Epithelial cell of esophagus (primary cell): ENCODE results near the gene DKK3.
A peak's percentile ranks its signal among the peaks of the same experiment; 100 is the strongest.

ENCODE experiments used
- DNase-seq: peaks from one replicate; pipeline ENCODE4 v3.0.0; 2010; ENCODE audit warnings: low read depth
- H3K4me3 ChIP-seq: 2 replicates; pipeline ENCODE4 v1.5.1; 2011; ENCODE audit warnings: mild to moderate bottlenecking, low read length, control low read depth
- TF ChIP-seq, protein P1 (sequence below): IDR thresholded peaks from 2 replicates; pipeline ENCODE4 v1.5.1; 2011; ENCODE audit warnings: low read depth, mild to moderate bottlenecking, low read length, control low read depth, inconsistent platforms; ENCODE audit not compliant: insufficient read depth; ENCODE audit errors: missing control alignments

The DKK3 gene

DNA sequence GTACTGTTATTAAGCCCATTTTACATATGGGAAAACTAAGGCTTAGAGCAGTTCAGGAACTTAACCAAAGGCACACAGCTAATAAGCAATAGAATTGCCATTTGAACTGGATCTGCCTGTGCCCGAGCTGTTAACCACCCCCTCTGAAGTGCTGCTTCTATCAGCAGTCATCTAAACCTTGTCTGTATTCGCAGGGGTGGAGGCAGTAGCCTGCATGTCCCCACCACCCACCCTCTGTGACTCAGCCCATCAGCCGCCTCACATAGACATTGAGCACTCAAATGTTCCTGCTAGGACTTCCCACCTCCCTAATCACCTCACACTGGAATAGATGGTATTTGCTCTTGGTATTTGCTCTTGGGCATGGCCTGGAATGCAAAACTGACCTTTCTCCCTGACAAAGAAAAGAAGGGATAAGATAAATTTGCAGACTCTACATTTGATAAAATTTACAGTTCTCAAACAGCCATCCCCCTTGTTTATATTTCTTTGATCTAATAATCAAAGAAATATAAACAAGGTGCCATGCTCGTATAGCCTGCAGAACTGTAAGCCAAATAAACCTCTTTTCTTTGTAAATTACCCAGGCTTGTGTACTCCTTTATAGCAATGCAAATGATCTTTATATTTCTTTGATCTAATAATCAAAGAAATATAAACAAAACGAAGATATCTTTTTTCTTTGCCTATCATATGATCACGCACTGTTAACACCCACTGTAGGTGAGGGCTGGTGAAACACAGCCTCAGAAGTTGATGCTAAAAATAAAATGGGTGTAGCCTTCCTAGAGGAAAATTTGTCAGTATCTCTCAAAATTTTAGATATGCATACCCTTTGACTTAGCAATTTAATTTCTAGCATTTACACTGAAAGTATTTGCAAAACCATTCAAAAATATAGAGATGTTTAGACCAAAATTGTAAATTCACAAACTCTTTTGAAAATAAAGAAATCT, 15.9 kb downstream of the DKK3 start:
- TF ChIP-seq, protein P1, sequence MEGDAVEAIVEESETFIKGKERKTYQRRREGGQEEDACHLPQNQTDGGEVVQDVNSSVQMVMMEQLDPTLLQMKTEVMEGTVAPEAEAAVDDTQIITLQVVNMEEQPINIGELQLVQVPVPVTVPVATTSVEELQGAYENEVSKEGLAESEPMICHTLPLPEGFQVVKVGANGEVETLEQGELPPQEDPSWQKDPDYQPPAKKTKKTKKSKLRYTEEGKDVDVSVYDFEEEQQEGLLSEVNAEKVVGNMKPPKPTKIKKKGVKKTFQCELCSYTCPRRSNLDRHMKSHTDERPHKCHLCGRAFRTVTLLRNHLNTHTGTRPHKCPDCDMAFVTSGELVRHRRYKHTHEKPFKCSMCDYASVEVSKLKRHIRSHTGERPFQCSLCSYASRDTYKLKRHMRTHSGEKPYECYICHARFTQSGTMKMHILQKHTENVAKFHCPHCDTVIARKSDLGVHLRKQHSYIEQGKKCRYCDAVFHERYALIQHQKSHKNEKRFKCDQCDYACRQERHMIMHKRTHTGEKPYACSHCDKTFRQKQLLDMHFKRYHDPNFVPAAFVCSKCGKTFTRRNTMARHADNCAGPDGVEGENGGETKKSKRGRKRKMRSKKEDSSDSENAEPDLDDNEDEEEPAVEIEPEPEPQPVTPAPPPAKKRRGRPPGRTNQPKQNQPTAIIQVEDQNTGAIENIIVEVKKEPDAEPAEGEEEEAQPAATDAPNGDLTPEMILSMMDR: no peak
- peak; percentile 66 for DNase-seq

DNA sequence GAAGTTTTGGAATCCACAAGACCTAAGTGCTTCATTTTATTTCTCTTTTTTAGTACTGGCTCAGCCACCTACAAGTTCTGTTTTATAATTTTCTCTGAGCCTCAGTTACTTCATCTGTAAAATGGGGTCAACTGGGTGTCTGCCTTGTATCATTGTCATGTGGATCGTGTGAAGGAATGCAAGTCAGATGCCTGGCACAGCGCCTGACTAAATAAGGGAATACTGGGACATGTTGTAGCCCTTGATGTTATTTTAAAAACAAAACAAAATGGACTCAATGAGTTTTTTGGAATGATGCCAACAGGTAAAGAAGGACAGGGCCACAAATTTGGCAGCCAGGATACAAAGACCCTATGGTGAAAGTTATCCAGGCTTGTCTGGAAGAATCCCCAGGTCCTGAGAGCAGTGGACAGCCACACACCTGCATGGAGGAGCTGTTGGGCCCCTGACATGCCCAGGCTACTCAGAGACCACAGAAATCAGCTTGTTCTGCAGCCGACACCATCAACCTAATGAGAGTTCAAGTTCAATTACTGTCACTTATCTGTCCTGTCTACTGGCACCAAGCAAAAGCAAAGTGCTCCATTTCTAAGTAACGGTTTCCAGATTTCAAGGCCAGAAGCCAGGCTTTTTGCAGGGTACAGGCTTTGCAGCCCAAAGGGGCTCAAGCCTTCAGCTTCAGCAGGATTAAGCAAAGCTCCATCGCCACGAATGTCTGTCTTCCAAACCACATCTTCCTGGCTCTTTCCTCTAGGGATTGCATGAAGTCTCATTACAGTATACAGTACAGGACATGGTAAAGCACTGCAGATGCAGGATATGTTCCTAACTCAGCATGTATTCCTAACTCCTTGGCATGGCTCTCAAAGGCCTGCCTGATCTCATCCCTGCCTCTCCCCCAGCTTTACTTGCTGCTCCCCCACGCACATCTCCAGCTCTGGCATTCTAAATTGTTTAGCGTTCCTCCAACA, 18.4 kb downstream of the DKK3 start:
- TF ChIP-seq, protein P1: no peak
- no peak overlapping the region for H3K4me3 ChIP-seq
- DNase-seq: no peak

More for the DNA sequence above, 15.9 kb downstream of the DKK3 start:
- H3K4me3 ChIP-seq: no peak overlapping the region

DNA sequence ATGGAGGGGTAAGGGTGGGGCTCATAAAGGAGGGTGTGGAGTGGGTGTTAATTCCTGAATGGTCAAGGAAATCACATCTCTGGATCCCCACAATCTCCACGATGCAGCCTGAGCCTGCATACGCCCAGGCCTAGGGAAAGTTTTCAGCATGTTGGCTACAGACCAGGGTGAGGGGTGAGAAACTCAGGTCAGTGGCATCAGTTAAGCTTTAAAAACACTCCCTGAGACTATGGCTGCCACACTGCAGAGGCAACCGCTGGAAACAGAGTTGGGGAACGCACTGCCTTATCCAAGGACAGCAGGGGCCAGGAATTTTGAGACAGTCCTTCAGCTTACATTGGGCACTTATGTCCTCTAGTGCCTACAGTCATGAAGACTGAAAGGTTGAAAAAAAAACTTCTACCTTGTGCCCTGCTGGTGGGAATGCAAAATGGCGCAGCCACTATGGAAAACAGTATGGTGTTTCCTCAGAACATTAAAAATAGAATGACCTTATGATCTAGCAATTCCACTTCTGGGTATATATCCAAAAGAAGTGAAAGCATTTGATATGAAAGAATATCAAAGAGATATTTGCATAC, 19.7 kb downstream of the DKK3 start:
- H3K4me3 ChIP-seq: no peak overlapping the region
- DNase-seq: no peak
- TF ChIP-seq, protein P1: peak; percentile 30

DNA sequence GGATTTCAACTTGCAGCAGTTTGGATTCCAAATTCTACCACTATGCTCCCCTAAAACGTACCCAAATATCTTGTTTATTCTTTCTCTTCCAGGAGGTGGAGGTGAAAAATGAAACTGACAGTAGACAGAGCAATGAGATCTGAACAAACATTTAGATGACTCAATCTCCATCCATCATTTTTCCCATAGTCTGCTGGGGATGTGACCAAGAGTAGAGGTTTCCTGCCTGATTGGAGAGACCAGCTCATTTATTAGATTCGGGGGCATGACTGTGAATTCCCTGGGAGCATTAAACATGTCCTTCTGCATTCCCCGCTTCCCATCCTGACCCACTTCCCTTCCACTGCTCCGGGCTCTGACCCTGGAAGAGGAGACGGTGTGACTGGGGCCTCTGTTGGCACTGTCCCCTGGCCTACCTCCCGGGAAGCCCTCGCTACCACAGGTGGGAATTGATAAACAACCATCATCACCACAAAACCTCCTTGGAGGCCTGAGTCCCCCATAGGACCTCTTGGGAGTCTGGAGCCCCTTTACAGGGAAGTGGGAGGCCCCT, 20.3 kb downstream of the DKK3 start:
- peak; percentile 52 for DNase-seq
- TF ChIP-seq, protein P1: no peak

DNA sequence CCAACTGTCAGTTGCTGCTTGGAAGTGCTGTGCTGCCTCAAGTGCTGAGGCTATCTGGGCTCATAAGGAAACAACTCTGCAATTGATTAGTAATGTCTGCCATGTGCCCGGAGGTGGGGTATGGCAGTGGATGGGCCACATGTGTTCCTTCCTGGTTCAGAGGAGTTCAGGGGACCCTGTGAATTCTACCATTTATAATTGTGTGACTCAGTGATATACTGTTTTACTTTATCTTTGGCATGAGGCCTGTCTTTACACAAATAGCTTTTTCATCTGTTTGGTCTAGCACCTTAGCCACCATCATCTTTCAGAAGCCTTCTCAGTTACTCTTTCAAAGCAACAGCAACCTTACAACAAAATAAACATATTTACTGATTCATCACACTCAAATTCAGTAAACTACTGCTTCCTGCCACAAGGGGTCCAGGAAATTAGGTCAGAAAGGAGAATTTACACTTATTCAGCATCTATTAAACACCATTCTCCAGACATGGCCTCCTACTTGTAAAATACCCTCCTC, 20.9 kb downstream of the DKK3 start:
- TF ChIP-seq, protein P1: peak; percentile 23
- DNase-seq: peak; percentile 11
- H3K4me3 ChIP-seq: no peak overlapping the region

More for the DNA sequence above, 20.3 kb downstream of the DKK3 start:
- H3K4me3 ChIP-seq: no peak overlapping the region
